Thoracic aorta (tissue), 2 donors: Measurements from ENCODE around the gene RPTOR. TPM values are rescaled to one million over a fixed set of nuclear protein-coding genes. Genes with fewer than 3 reads are reported as not detected.

Experiments used
- ATAC-seq: fragments of 150-250 bp; one replicate; pipeline ENCODE4 v1.8.0; 2017; ENCODE audit warnings: low read depth; ENCODE audit not compliant: insufficient number of reproducible peaks, low FRiP score
- DNase-seq: peaks from one replicate; pipeline ENCODE4 v3.0.0-alpha.2; 2020; ENCODE audit warnings: low spot score
- H3K27ac ChIP-seq, 2 donors: fragments of 200-600 bp; sonication (generic); 1 replicate in 1 of 2; 2 replicates in 1 of 2; pipeline ENCODE4 v1.5.1; 2016; ENCODE audit warnings: mild to moderate bottlenecking in 2 of 2, moderate library complexity in 2 of 2
- H3K27me3 ChIP-seq: fragments of 200-600 bp; sonication (generic); replicated peaks from 2 replicates; pipeline ENCODE4 v1.6.0; 2016; ENCODE audit warnings: mild to moderate bottlenecking; ENCODE audit not compliant: insufficient read depth
- H3K36me3 ChIP-seq: fragments of 200-600 bp; sonication (generic); one replicate; pipeline ENCODE4 v1.5.1; 2016
- H3K4me1 ChIP-seq, 2 donors: fragments of 200-600 bp; sonication (generic); 1 replicate in 1 of 2; 2 replicates in 1 of 2; pipeline versions ENCODE4 v1.5.1 to v1.6.0; 2016; ENCODE audit warnings: low read depth in 2 of 2, mild to moderate bottlenecking in 1 of 2; ENCODE audit not compliant: control insufficient read depth in 1 of 2
- H3K4me3 ChIP-seq: fragments of 200-600 bp; sonication (generic); 2 replicates; pipeline ENCODE4 v1.5.1; 2016; ENCODE audit warnings: mild to moderate bottlenecking
- H3K9me3 ChIP-seq: fragments of 200-600 bp; sonication (generic); 2 replicates; pipeline ENCODE4 v1.5.1; 2016
- total RNA-seq, 2 donors: library from RNA; depleted of rRNA; stranded (reverse); fragments of >200 nt; gene quantifications; one replicate each; pipeline versions ENCODE4 v1.1.0 to v1.2.3, GENCODE V29; 2016
- TF ChIP-seq, protein P1 (sequence below): fragments of 200-600 bp; sonication (generic); IDR thresholded peaks from one replicate; pipeline ENCODE4 v1.5.1; 2019; ENCODE audit warnings: antibody characterized with exemption

Gene RPTOR
- total RNA-seq, 2 donors from 2014 or later, result 42.0 to 47.4 TPM

- Histone ChIP-seq H3K9me3 (no peaks in the 10 kb centered on the region), H3K4me1 (no peaks in the 10 kb centered on the region), H3K27ac (no peak overlapping the region), H3K27me3 (no peaks in the 10 kb centered on the region), H3K4me3 (no peak overlapping the region), H3K36me3 (peaks cover 8% of the 10 kb centered on the region)
- TF ChIP-seq, protein P1, sequence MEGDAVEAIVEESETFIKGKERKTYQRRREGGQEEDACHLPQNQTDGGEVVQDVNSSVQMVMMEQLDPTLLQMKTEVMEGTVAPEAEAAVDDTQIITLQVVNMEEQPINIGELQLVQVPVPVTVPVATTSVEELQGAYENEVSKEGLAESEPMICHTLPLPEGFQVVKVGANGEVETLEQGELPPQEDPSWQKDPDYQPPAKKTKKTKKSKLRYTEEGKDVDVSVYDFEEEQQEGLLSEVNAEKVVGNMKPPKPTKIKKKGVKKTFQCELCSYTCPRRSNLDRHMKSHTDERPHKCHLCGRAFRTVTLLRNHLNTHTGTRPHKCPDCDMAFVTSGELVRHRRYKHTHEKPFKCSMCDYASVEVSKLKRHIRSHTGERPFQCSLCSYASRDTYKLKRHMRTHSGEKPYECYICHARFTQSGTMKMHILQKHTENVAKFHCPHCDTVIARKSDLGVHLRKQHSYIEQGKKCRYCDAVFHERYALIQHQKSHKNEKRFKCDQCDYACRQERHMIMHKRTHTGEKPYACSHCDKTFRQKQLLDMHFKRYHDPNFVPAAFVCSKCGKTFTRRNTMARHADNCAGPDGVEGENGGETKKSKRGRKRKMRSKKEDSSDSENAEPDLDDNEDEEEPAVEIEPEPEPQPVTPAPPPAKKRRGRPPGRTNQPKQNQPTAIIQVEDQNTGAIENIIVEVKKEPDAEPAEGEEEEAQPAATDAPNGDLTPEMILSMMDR, result no peak
- no peak for DNase-seq
- no peak for ATAC-seq
These were observed 359.6 kb downstream of the RPTOR start for GRCh38 chr17:80904036-80904753.

- Histone ChIP-seq H3K27me3 (no peaks in the 10 kb centered on the region), H3K27ac (no peak overlapping the region), H3K4me3 (no peak overlapping the region), H3K9me3 (no peaks in the 10 kb centered on the region), H3K4me1 (no peaks in the 10 kb centered on the region), H3K36me3 (peaks cover 13% of the 10 kb centered on the region)
- ATAC-seq (no peak), DNase-seq (no peak)
- TF ChIP-seq, protein P1, result no peak
These were observed 361.1 kb downstream of the RPTOR start for GRCh38 chr17:80905586-80906230.

DNA sequence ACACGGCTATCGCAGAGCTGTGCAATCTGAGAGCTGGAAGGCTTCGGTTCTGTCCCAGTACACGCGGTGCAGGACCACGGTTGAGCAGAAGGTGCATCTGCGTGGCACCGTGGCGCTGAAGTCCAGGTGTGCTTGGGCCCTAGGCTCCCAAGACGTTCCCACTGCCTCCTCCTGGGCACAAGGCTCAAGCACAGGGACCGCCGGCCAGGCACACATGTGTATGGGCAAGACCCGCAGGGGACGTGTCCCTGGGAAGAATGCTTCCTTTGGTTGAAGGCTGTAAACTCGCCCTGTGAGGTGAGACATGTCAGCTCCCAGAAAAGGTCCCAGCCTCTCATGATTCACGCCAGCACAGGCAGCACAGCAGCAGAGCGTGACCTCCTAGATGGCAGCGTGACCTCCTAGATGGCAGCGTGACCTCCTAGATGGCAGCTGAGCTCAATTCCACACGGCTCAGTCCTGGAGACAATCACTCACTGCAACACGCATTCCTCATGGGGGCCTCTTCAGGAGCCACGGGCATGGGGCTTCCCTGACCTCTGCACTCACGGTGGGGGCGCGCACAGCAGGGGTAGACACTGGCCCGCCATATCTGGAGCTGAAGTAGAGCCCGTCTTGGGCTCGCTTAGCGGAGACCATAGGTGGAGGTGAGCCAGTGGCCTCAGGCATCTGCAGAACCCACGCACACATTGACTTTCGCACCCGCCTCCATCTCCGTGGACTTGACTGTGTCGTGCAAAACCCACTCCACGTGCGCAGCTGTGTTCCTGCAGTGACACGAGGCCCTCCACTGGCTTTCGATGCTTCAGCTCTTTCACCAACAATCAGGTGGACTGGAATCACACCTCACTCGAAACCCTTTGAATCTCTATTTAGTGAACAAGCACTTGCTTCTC, 362.0 kb downstream of the RPTOR start:
- TF ChIP-seq, protein P1, result no peak
- no peaks in the 10 kb centered on the region for H3K9me3 ChIP-seq
- H3K27me3 ChIP-seq, result no peaks in the 10 kb centered on the region
- H3K27ac ChIP-seq, result no peak overlapping the region
- no peak overlapping the region for H3K4me3 ChIP-seq
- DNase-seq, result no peak
- ATAC-seq, result no peak
- H3K36me3 ChIP-seq, result peaks cover 16% of the 10 kb centered on the region
- no peaks in the 10 kb centered on the region for H3K4me1 ChIP-seq

DNA sequence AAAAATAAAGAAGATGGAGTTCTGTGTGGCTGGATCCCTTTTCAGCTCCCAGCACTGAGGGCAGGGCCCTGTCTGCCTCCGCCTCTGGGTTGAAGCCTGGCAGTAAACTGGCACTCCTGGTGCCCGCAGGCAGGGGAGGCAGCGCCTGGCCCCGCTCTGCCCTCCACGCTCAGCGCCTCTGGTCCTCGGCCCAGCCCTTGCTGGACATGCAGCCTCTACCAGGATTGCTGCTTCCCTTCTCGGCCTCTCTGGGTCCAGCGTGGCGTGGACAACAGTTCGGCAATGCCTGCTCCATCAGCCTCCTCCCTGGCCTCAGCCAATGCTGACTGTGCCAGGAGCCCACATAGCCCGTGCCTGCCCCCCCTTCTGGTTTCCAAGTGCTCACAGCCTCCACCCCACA, 362.6 kb downstream of the RPTOR start:
- no peak for ATAC-seq
- peaks cover 16% of the 10 kb centered on the region for H3K36me3 ChIP-seq
- no peak for DNase-seq
- H3K9me3 ChIP-seq, result no peaks in the 10 kb centered on the region
- no peak overlapping the region for H3K4me3 ChIP-seq
- TF ChIP-seq, protein P1, result no peak
- no peak overlapping the region for H3K27ac ChIP-seq
- no peaks in the 10 kb centered on the region for H3K4me1 ChIP-seq
- H3K27me3 ChIP-seq, result no peaks in the 10 kb centered on the region

DNA sequence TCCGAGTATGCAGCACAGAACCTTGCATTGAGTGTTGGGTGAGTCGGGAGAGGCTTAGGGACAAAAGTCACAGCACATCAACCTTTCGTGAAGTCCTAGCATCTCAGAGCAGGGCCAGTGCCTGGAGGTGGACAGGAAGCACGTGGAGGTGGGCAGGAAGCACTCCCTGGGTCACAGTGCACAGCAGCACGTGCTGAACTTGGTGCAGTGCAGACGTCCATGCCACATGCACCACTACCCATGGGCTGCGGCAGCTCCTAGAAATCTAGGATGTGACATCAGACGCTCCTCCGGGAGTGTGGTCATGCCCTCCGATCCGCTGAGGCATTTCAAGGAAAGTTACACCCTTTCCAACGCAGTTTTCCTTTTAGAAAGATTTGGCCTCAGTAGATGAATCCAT, 363.6 kb downstream of the RPTOR start:
- Histone ChIP-seq H3K36me3 (peaks cover 15% of the 10 kb centered on the region), H3K9me3 (no peaks in the 10 kb centered on the region), H3K4me1 (no peaks in the 10 kb centered on the region), H3K27ac (no peak overlapping the region), H3K27me3 (no peaks in the 10 kb centered on the region), H3K4me3 (no peak overlapping the region)
- ATAC-seq (no peak), DNase-seq (no peak)
- TF ChIP-seq, protein P1, result no peak
